ENCODE results near the gene CAPSL.

- TF ChIP-seq, protein P1, sequence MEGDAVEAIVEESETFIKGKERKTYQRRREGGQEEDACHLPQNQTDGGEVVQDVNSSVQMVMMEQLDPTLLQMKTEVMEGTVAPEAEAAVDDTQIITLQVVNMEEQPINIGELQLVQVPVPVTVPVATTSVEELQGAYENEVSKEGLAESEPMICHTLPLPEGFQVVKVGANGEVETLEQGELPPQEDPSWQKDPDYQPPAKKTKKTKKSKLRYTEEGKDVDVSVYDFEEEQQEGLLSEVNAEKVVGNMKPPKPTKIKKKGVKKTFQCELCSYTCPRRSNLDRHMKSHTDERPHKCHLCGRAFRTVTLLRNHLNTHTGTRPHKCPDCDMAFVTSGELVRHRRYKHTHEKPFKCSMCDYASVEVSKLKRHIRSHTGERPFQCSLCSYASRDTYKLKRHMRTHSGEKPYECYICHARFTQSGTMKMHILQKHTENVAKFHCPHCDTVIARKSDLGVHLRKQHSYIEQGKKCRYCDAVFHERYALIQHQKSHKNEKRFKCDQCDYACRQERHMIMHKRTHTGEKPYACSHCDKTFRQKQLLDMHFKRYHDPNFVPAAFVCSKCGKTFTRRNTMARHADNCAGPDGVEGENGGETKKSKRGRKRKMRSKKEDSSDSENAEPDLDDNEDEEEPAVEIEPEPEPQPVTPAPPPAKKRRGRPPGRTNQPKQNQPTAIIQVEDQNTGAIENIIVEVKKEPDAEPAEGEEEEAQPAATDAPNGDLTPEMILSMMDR (IDR thresholded peaks at IDR 0.05) = no peak
- TF ChIP-seq POLR2A (IDR thresholded peaks at IDR 0.05) = no peak
These were observed 68.6 kb downstream of the CAPSL start for GRCh38 chr5:35869685-35870277.

Measured in ovary (tissue), 3 donors.